K562 (cell line): ENCODE measurements around the gene DIAPH1. TPM values are rescaled to one million over a fixed set of nuclear protein-coding genes. Genes with fewer than 3 reads are reported as not detected.

Source experiments
- ATF4 ChIP-seq: fragments of 450-650 bp; formaldehyde crosslinking; IDR thresholded peaks from 2 replicates; pipeline ENCODE4 v1.4.0; 2022; ENCODE audit warnings: mild to moderate bottlenecking, moderate library complexity
- DPF2 ChIP-seq: fragments of 450-650 bp; IDR thresholded peaks from 2 replicates; pipeline ENCODE4 v1.6.1; 2016
- KDM5B ChIP-seq: fragments of 200-600 bp; sonication (generic); IDR thresholded peaks from 2 replicates; pipeline ENCODE4 v1.6.1; 2012; ENCODE audit warnings: low read depth, mild to moderate bottlenecking, moderate library complexity, low read length, control low read depth, inconsistent platforms; ENCODE audit not compliant: insufficient replicate concordance
- MYC ChIP-seq, 2 experiments: fragments of 250-450 bp in 1 of 2; sonication (Bioruptor Pico) in 1 of 2; IDR thresholded peaks; 2 replicates each; pipeline versions ENCODE4 v1.5.1 to v1.6.1; 2012 to 2021; ENCODE audit warnings: low read depth in 2 of 2, borderline replicate concordance in 1 of 2, improper control_type of control experiment in 1 of 2, low read length in 1 of 2, mild to moderate bottlenecking in 1 of 2, moderate library complexity in 1 of 2
- PTTG1 ChIP-seq: fragments of 450-650 bp; IDR thresholded peaks from 2 replicates; pipeline ENCODE4 v1.6.1; 2016; ENCODE audit warnings: low read depth, mild to moderate bottlenecking, missing genetic modification characterization, missing compliant biosample characterization
- RHOXF2B ChIP-seq: fragments of 250-450 bp; sonication (Bioruptor Pico); conservative IDR thresholded peaks from 2 replicates; pipeline ENCODE4 v1.5.1; 2021
- ZNF12 ChIP-seq: sonication (generic); formaldehyde crosslinking; IDR thresholded peaks from 2 replicates; pipeline ENCODE4 v1.4.0; 2020; ENCODE audit warnings: mild to moderate bottlenecking, missing genetic modification reagents
- polyA plus RNA-seq, 8 experiments: library from polyadenylated mRNA; depleted of rRNA in 4 of 8; stranded (reverse) in 5 of 8; unstranded in 3 of 8; fragments of >200 nt; fragmentation: Nextera tagmentation in 2 of 8; fragmentation: Illumina TruSeq in 1 of 8; extraction: Ambion mirVana in 2 of 8; extraction: Trizol in 1 of 8; gene quantifications; 2 replicates each; pipeline versions ENCODE4 v1.2.1 to v1.2.3, GENCODE V29; 2011 to 2014; ENCODE audit warnings: inconsistent platforms in 1 of 8, missing spikeins in 1 of 8
- total RNA-seq, 7 experiments: library from RNA; depleted of rRNA in 6 of 7; stranded (reverse); fragments of >200 nt in 6 of 7; fragmentation: Illumina TruSeq in 2 of 7; extraction: Trizol in 2 of 7; gene quantifications; 2 replicates each; pipeline versions ENCODE4 v1.2.1 to v1.2.3, GENCODE V29; 2011 to 2021; ENCODE audit warnings: low replicate concordance in 1 of 7
- TF ChIP-seq, protein P1 (sequence below): sonication (generic); formaldehyde crosslinking; IDR thresholded peaks from 2 replicates; pipeline ENCODE4 v1.8.1; 2023; ENCODE audit warnings: mild to moderate bottlenecking, missing genetic modification reagents

DIAPH1 gene
- total and polyA plus RNA-seq, 9 of the 15 experiments (the other 6 are each of a cell fraction or from before 2014, with no cell fraction given), result 60.8 to 328 (median 97.8) TPM

GRCh38 chr5:141663506-141663905 lies 44.7 kb upstream of the DIAPH1 start (continued):
- no peak for TF ChIP-seq PTTG1 (tag)
- no peak for TF ChIP-seq DPF2
- TF ChIP-seq RHOXF2B (CRISPR knock-in tag), result no peak
- TF ChIP-seq KDM5B, result no peak
- TF ChIP-seq ATF4 (CRISPR knock-in tag), result no peak
- TF ChIP-seq ZNF12 (CRISPR knock-in tag), result no peak
- TF ChIP-seq, protein P1, sequence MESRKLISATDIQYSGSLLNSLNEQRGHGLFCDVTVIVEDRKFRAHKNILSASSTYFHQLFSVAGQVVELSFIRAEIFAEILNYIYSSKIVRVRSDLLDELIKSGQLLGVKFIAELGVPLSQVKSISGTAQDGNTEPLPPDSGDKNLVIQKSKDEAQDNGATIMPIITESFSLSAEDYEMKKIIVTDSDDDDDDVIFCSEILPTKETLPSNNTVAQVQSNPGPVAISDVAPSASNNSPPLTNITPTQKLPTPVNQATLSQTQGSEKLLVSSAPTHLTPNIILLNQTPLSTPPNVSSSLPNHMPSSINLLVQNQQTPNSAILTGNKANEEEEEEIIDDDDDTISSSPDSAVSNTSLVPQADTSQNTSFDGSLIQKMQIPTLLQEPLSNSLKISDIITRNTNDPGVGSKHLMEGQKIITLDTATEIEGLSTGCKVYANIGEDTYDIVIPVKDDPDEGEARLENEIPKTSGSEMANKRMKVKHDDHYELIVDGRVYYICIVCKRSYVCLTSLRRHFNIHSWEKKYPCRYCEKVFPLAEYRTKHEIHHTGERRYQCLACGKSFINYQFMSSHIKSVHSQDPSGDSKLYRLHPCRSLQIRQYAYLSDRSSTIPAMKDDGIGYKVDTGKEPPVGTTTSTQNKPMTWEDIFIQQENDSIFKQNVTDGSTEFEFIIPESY (CRISPR knock-in tag), result no peak
- TF ChIP-seq MYC (IDR thresholded peaks at IDR 0.05; ENCODE audit: low read depth, low read length), result no peak
- no peak for TF ChIP-seq MYC (CRISPR knock-in tag; IDR thresholded peaks at IDR 0.05; ENCODE audit: borderline replicate concordance, low read depth)
